Measurements from ENCODE around the gene NDUFB10. TPM values are rescaled to one million over a fixed set of nuclear protein-coding genes. Genes with fewer than 3 reads are reported as not detected.
A peak's percentile ranks its signal among the peaks of the same experiment; 100 is the strongest.

The NDUFB10 gene
- total and polyA plus RNA-seq, 5 donors from 2014 or later = 65.1 to 288 (median 193) TPM

DNA sequence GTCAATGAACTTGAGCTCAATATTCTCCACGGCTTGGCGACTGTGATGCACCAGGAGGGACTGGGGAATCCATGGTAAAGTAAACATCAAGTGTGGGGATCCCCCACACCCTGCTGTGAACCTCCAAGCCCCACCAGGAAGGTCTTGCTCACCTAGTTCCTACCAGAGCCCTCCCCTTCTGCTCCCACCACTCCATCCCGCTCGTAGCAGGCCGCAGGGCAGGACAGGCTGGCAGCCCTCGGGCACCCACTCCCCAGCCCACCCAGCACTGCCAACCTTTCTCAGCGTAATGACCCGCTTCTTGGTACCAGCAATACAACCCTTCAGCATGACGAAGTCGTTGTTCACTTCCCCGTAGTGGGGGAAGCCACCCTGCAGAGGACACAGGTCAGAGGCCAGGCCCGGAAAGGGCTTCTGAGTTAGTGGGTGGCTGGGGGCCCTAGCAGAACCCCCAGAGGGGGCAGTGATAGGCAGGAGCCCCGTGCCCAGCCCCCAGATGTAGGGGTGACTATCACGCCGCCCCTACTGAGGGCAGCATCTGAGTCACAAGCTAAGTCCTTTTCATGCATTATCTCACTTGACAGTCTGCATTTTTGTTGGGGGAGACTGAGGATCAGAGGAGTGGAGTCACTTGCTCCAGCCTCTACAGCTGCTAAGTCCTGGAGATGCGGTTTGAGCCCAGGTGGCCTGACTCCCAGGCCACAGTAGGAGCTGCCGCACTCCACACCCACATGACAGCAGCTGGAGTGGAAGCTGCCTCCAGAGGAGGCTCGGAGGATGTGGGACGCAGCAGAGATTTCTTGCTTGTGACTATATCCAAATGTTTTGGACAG is 13.6 kb upstream of the NDUFB10 start:
- H3K4me3 ChIP-seq (ENCODE audit: low read depth, low read length) = no peak overlapping the region
- no peaks in the 10 kb centered on the region for H3K9me3 ChIP-seq (ENCODE audit: control insufficient read depth in 2 of 2, low read length in 2 of 2)
- no peak for DNase-seq
- Mint-ChIP-seq H3K27ac (no peak overlapping the region), H3K27me3 (peaks cover 5% of the 10 kb centered on the region), H3K4me3 (peak overlapping the region in 2 of 4 donors; percentile 35 to 38), H3K4me1 (peaks cover 0 to 29% (median 9%) of the 10 kb centered on the region in 4 donors), H3K36me3 (no peaks in the 10 kb centered on the region), H3K9me3 (no peaks in the 10 kb centered on the region)
- no peaks in the 10 kb centered on the region for H3K36me3 ChIP-seq (ENCODE audit: control insufficient read depth, insufficient read depth, low read length)
- H3K4me1 ChIP-seq (ENCODE audit: control insufficient read depth, insufficient read depth, low read length, poor library complexity, severe bottlenecking) = peaks cover 23% of the 10 kb centered on the region
- no peaks in the 10 kb centered on the region for H3K27me3 ChIP-seq (ENCODE audit: control insufficient read depth, insufficient read depth, low read length)
- ATAC-seq (ENCODE audit: low read depth in 2 of 2) = no peak
- H3K27ac ChIP-seq (ENCODE audit: insufficient read depth, low read length, poor library complexity, severe bottlenecking) = no peak overlapping the region

GRCh38 chr16:1946495-1947368 is 12.6 kb upstream of the NDUFB10 start:
- Histone ChIP-seq H3K9me3 (ENCODE audit: control insufficient read depth in 2 of 2, low read length in 2 of 2) (no peaks in the 10 kb centered on the region), H3K27me3 (ENCODE audit: control insufficient read depth, insufficient read depth, low read length) (no peaks in the 10 kb centered on the region), H3K27ac (ENCODE audit: insufficient read depth, low read length, poor library complexity, severe bottlenecking) (no peak overlapping the region), H3K4me1 (ENCODE audit: control insufficient read depth, insufficient read depth, low read length, poor library complexity, severe bottlenecking) (peaks cover 19% of the 10 kb centered on the region), H3K4me3 (ENCODE audit: low read depth, low read length) (no peak overlapping the region), H3K36me3 (ENCODE audit: control insufficient read depth, insufficient read depth, low read length) (no peaks in the 10 kb centered on the region)
- ATAC-seq (ENCODE audit: low read depth in 2 of 2) = no peak
- Mint-ChIP-seq H3K36me3 (no peaks in the 10 kb centered on the region), H3K4me1 (peaks cover 0 to 23% (median 8%) of the 10 kb centered on the region in 4 donors), H3K27me3 (peaks cover 5% of the 10 kb centered on the region), H3K4me3 (peak overlapping the region in 1 of 4 donors; percentile 28), H3K9me3 (no peaks in the 10 kb centered on the region), H3K27ac (no peak overlapping the region)
- no peak for DNase-seq

DNA sequence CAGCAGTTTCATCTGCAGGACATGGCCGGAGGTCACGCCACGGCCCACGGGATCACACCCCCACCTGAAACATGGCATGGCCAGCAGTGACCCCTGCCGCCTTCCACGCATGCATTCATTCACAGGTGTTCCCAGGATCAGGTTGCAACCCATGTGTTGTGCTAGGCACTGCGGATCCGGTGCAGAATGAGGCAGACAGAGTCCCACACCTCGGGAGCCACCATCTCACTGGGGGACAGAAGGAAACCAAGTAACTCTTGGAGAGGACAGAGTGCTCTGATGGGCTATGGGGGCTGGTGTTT is 12.0 kb upstream of the NDUFB10 start:
- DNase-seq (no peak), ATAC-seq (ENCODE audit: low read depth in 2 of 2) (no peak)
- Mint-ChIP-seq H3K27ac (no peak overlapping the region), H3K4me1 (peaks cover 0 to 17% (median 8%) of the 10 kb centered on the region in 4 donors), H3K36me3 (no peaks in the 10 kb centered on the region), H3K4me3 (no peak overlapping the region), H3K9me3 (no peaks in the 10 kb centered on the region), H3K27me3 (peaks cover 5% of the 10 kb centered on the region)
- no peaks in the 10 kb centered on the region for H3K9me3 ChIP-seq (ENCODE audit: control insufficient read depth in 2 of 2, low read length in 2 of 2)
- H3K27ac ChIP-seq (ENCODE audit: insufficient read depth, low read length, poor library complexity, severe bottlenecking) = no peak overlapping the region
- H3K36me3 ChIP-seq (ENCODE audit: control insufficient read depth, insufficient read depth, low read length) = no peaks in the 10 kb centered on the region
- no peak overlapping the region for H3K4me3 ChIP-seq (ENCODE audit: low read depth, low read length)
- H3K4me1 ChIP-seq (ENCODE audit: control insufficient read depth, insufficient read depth, low read length, poor library complexity, severe bottlenecking) = peaks cover 13% of the 10 kb centered on the region
- H3K27me3 ChIP-seq (ENCODE audit: control insufficient read depth, insufficient read depth, low read length) = no peaks in the 10 kb centered on the region

DNA sequence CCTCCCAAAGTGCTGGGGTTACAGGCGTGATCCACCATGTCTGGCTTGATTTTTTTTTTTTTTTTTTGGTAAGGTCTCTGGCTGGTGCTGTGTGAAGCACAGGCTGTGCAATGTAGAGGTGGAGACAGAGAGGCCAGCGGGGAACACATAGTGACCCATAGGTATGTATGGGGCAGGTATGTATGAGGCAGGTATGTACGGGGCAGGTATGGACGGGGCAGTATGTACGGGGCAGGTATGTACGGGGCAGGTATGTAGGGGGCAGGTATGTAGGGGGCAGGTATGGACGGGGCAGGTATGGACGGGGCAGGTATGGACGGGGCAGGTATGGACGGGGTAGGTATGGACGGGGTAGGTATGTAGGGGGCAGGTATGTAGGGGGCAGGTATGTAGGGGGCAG is 9.8 kb upstream of the NDUFB10 start:
- Mint-ChIP-seq H3K4me1 (peaks cover 0 to 2% (median under 1%) of the 10 kb centered on the region in 4 donors), H3K9me3 (no peaks in the 10 kb centered on the region), H3K4me3 (no peak overlapping the region), H3K27ac (no peak overlapping the region), H3K36me3 (no peaks in the 10 kb centered on the region), H3K27me3 (peaks cover 5% of the 10 kb centered on the region)
- no peak for DNase-seq
- no peak overlapping the region for H3K4me3 ChIP-seq (ENCODE audit: low read depth, low read length)
- no peak for ATAC-seq (ENCODE audit: low read depth in 2 of 2)
- no peaks in the 10 kb centered on the region for H3K9me3 ChIP-seq (ENCODE audit: control insufficient read depth in 2 of 2, low read length in 2 of 2)
- H3K4me1 ChIP-seq (ENCODE audit: control insufficient read depth, insufficient read depth, low read length, poor library complexity, severe bottlenecking) = no peaks in the 10 kb centered on the region
- no peaks in the 10 kb centered on the region for H3K27me3 ChIP-seq (ENCODE audit: control insufficient read depth, insufficient read depth, low read length)
- no peaks in the 10 kb centered on the region for H3K36me3 ChIP-seq (ENCODE audit: control insufficient read depth, insufficient read depth, low read length)
- H3K27ac ChIP-seq (ENCODE audit: insufficient read depth, low read length, poor library complexity, severe bottlenecking) = no peak overlapping the region

GRCh38 chr16:1950047-1950446 is 9.3 kb upstream of the NDUFB10 start:
- Histone ChIP-seq H3K36me3 (ENCODE audit: control insufficient read depth, insufficient read depth, low read length) (no peaks in the 10 kb centered on the region), H3K9me3 (ENCODE audit: control insufficient read depth in 2 of 2, low read length in 2 of 2) (no peaks in the 10 kb centered on the region), H3K4me3 (ENCODE audit: low read depth, low read length) (no peak overlapping the region), H3K27ac (ENCODE audit: insufficient read depth, low read length, poor library complexity, severe bottlenecking) (no peak overlapping the region), H3K27me3 (ENCODE audit: control insufficient read depth, insufficient read depth, low read length) (no peaks in the 10 kb centered on the region), H3K4me1 (ENCODE audit: control insufficient read depth, insufficient read depth, low read length, poor library complexity, severe bottlenecking) (no peaks in the 10 kb centered on the region)
- DNase-seq (no peak), ATAC-seq (ENCODE audit: low read depth in 2 of 2) (no peak)
- Mint-ChIP-seq H3K4me1 (no peaks in the 10 kb centered on the region), H3K4me3 (no peak overlapping the region), H3K36me3 (no peaks in the 10 kb centered on the region), H3K27ac (no peak overlapping the region), H3K9me3 (no peaks in the 10 kb centered on the region), H3K27me3 (peaks cover 5% of the 10 kb centered on the region)

DNA sequence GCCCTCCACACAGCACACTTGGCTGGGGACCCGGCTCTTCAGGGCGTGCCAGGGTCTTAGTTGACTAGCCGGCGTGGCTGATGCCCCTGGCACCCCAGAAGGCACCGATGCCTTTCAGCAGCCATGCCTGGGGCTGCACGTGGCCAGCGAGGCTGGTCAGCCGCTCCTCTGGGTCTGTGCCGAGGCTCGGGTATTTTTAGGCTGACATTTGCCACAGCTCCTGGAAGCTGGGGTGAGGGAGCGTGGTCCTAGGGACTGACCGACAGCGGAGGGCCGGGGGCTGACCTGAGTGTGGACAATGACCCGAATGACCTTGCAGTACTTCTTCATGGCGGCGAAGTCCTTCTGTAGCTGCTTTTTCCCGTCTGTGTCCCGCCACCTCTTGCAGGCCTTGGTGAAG is 8.8 kb upstream of the NDUFB10 start:
- Histone ChIP-seq H3K36me3 (ENCODE audit: control insufficient read depth, insufficient read depth, low read length) (no peaks in the 10 kb centered on the region), H3K27ac (ENCODE audit: insufficient read depth, low read length, poor library complexity, severe bottlenecking) (no peak overlapping the region), H3K4me1 (ENCODE audit: control insufficient read depth, insufficient read depth, low read length, poor library complexity, severe bottlenecking) (no peaks in the 10 kb centered on the region), H3K27me3 (ENCODE audit: control insufficient read depth, insufficient read depth, low read length) (no peaks in the 10 kb centered on the region), H3K4me3 (ENCODE audit: low read depth, low read length) (no peak overlapping the region), H3K9me3 (ENCODE audit: control insufficient read depth in 2 of 2, low read length in 2 of 2) (no peaks in the 10 kb centered on the region)
- Mint-ChIP-seq H3K9me3 (no peaks in the 10 kb centered on the region), H3K27me3 (peaks cover 5% of the 10 kb centered on the region), H3K36me3 (no peaks in the 10 kb centered on the region), H3K4me3 (no peak overlapping the region), H3K27ac (no peak overlapping the region), H3K4me1 (no peaks in the 10 kb centered on the region)
- DNase-seq (no peak), ATAC-seq (ENCODE audit: low read depth in 2 of 2) (no peak)

DNA sequence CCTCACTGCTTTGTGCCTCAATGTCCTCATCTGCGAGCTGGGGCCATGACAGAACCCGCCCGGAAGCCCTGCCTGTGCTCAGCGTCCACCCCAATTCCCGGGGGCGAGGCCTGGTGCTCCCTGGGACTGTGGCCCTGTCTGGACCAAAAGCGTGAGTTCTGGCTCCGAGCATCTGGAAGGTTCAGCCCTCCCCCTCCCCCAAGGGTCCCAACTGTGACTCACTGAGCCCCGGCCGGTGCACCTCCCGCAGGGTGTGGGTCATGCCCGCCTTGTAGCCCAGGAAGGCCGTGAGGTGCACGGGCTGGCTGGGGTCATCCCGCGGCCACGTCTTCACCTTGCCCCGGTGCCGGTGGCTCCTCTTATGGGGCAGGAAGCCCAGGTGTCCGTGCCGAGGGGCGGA is 5.6 kb upstream of the NDUFB10 start:
- H3K27ac Mint-ChIP-seq = no peak overlapping the region
- ATAC-seq (ENCODE audit: low read depth in 2 of 2) = no peak

More for the DNA sequence above, 5.6 kb upstream of the NDUFB10 start:
- Histone ChIP-seq H3K36me3 (ENCODE audit: control insufficient read depth, insufficient read depth, low read length) (no peaks in the 10 kb centered on the region), H3K27me3 (ENCODE audit: control insufficient read depth, insufficient read depth, low read length) (no peaks in the 10 kb centered on the region), H3K4me1 (ENCODE audit: control insufficient read depth, insufficient read depth, low read length, poor library complexity, severe bottlenecking) (peaks cover under 1% of the 10 kb centered on the region), H3K27ac (ENCODE audit: insufficient read depth, low read length, poor library complexity, severe bottlenecking) (no peak overlapping the region), H3K9me3 (ENCODE audit: control insufficient read depth in 2 of 2, low read length in 2 of 2) (no peaks in the 10 kb centered on the region), H3K4me3 (ENCODE audit: low read depth, low read length) (no peak overlapping the region)
- Mint-ChIP-seq H3K4me3 (no peak overlapping the region), H3K27me3 (no peaks in the 10 kb centered on the region), H3K36me3 (no peaks in the 10 kb centered on the region), H3K4me1 (no peaks in the 10 kb centered on the region), H3K9me3 (no peaks in the 10 kb centered on the region)
- no peak for DNase-seq
